Lower leg skin (tissue), 4 donors: Measurements from ENCODE around the gene LCT. TPM values are rescaled to one million over a fixed set of nuclear protein-coding genes. Genes with fewer than 3 reads are reported as not detected.

ENCODE experiments used
- DNase-seq, 2 donors: peaks; one replicate each; pipeline ENCODE4 v3.0.0-alpha.2; 2019; ENCODE audit warnings: low spot score in 2 of 2
- H3K4me3 ChIP-seq: fragments of 200-600 bp; sonication (generic); 2 replicates; pipeline ENCODE4 v1.5.1; 2017; ENCODE audit warnings: mild to moderate bottlenecking, low read depth; ENCODE audit not compliant: poor library complexity, severe bottlenecking
- POLR2A ChIP-seq, 2 donors: fragments of 450-650 bp; IDR thresholded peaks; one replicate each; pipeline ENCODE4 v1.6.1; 2016 to 2017; ENCODE audit warnings: antibody characterized with exemption in 2 of 2, mild to moderate bottlenecking in 1 of 2, moderate library complexity in 1 of 2
- WGBS, 2 donors: methylation state at CpG; one replicate each; pipeline ENCODE4 v1.1.5; 2018; 5-methylcytosine and 5-hydroxymethylcytosine counted together
- intact Hi-C: fragments of 100-400 bp; cut with DNase I; formaldehyde crosslinking; loops from one replicate; pipeline ENCODE4 v1.15.0; 2023; ENCODE audit warnings: low total_unique reads
- total RNA-seq, 4 donors: library from RNA; depleted of rRNA; stranded (reverse); fragments of >200 nt; gene quantifications; one replicate each; pipeline ENCODE4 v1.1.0, GENCODE V29; 2016
- TF ChIP-seq, protein P1 (sequence below), 3 donors: fragments of 450-650 bp; IDR thresholded peaks; one replicate each; pipeline ENCODE4 v1.5.1; 2016; ENCODE audit warnings: antibody characterized with exemption in 3 of 3, mild to moderate bottlenecking in 3 of 3, moderate library complexity in 2 of 3

Gene LCT
- total RNA-seq, 4 donors from 2014 or later = 0.03 to 0.15 TPM; not detected in 2

DNA sequence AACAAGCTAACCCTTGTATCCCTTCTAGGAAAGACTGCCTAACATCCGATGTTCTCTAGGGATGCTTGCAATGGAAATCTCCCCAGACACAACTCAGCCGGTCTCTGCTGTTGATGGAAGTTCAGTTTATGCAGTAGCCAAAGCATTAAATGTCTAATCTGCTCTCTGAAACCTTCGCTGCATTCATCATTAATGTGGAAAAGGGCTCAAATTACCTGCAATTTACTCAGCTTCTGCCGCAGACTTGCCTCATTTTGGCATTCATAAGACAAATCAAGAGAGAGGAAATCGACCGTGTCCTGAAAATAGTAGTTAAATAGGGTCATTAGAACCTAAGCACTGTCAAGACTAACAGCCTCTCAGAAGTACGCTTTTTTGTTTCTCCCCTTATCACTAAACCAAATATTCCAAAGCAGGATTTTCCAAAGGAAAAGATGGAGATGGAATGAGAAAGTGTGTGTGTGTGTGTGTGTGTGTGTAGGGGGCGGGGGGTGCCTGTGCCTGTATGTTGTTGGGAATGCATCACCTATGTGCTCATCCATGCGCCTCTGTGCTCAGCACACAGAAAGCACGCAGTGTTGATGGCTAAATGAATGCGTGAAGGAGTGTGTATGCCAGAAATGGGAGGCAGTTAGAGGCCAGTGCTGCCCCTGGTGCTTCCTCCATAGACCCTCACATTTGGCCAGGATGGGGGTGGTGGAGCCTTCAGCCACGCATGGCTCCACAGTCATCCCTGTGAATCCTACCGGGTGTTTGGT lies 7.4 kb downstream of the LCT start:
- DNase-seq = no peak
- TF ChIP-seq POLR2A (IDR thresholded peaks at IDR 0.05) = no peak
- TF ChIP-seq, protein P1, sequence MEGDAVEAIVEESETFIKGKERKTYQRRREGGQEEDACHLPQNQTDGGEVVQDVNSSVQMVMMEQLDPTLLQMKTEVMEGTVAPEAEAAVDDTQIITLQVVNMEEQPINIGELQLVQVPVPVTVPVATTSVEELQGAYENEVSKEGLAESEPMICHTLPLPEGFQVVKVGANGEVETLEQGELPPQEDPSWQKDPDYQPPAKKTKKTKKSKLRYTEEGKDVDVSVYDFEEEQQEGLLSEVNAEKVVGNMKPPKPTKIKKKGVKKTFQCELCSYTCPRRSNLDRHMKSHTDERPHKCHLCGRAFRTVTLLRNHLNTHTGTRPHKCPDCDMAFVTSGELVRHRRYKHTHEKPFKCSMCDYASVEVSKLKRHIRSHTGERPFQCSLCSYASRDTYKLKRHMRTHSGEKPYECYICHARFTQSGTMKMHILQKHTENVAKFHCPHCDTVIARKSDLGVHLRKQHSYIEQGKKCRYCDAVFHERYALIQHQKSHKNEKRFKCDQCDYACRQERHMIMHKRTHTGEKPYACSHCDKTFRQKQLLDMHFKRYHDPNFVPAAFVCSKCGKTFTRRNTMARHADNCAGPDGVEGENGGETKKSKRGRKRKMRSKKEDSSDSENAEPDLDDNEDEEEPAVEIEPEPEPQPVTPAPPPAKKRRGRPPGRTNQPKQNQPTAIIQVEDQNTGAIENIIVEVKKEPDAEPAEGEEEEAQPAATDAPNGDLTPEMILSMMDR (IDR thresholded peaks at IDR 0.05) = no peak
- WGBS, 2 donors = 75 to 86% methylated on average over 13 of the region's 13 CpGs
- H3K4me3 ChIP-seq = no peak overlapping the region
- intact Hi-C loops = no loop called here

DNA sequence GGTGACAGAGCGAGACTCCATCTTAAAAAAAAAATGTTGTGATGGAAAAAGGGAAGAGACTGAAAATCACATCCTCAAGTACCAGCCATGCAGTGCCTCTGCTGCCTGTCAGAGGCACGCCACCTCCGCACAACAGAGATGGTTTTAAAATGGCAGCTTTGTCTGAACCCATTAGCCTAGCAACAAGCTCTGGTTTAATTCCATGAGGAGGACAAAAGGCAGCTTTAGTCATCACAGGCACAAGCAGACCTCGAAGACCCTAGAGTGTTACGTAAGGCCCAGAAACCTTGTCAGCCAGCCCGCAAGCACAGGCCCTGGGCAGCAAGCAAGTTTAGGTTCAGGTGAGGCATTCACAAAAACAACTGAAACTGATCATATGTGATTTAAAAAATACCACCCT lies 10.4 kb downstream of the LCT start:
- intact Hi-C loops = no loop called here
- DNase-seq = peak in 1 of 2 donors; percentile 18
- WGBS, 2 donors = 90 to 92% methylated on average over 6 of the region's 6 CpGs
- no peak overlapping the region for H3K4me3 ChIP-seq
- TF ChIP-seq, protein P1 (IDR thresholded peaks at IDR 0.05) = no peak
- TF ChIP-seq POLR2A (IDR thresholded peaks at IDR 0.05) = no peak

DNA sequence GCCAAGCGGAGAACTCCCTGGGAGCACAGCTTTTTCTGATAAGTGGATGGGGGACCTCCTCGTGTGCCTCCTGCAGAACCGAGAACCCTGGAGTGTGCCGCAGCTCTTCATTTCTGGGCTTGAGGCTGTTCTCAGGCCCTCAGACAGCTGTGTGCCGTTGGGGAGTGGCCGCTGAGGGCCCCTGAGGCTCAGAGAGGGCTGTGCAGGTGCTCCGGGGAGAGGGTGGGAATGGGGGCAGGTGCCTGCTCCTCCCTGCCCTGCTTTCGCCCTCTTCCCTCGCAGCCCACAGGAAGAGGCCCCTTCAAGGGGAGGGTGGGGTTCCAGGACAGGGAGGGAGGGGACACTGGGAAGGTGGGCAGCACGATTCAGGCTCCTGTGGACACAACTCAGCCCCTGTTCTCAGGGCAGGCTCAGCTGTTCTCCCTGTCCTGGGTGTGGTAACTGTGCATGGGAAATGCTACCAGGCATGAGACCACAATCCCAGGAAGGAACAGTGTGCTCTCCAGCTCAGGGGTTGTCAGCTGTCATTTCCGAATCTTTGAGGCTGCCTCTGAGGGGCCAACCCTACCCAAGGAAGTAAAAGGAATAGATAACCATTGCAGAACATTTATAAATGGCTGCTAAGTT lies 11.3 kb downstream of the LCT start:
- intact Hi-C loops = no loop called here
- no peak overlapping the region for H3K4me3 ChIP-seq
- WGBS, 2 donors = 23 to 24% methylated on average over 9 to 11 of the region's 11 CpGs
- TF ChIP-seq POLR2A (IDR thresholded peaks at IDR 0.05) = no peak
- TF ChIP-seq, protein P1 (IDR thresholded peaks at IDR 0.05) = no peak
- DNase-seq = no peak

DNA sequence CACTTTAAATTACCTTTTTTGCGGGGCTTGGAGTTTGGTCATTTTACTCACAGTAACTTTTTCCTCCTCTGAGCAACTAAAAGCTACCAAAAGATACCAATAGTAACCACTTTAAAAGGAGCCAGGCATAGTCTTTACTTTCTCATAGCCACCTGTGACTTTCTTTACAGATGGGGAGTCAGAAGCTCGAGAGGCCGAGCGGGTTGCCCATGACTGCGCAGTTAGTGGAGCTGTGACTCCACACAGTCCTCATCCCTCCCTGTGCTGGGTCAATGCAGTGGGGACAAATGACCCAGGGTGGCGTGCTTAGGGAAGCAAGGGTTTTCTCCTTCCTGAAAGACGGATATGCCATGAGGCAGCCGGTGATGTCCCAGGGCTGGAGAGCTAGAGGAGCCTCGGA lies 11.9 kb downstream of the LCT start:
- WGBS, 2 donors = 76 to 78% methylated on average over 8 to 9 of the region's 9 CpGs
- no peak for DNase-seq
- intact Hi-C loops = no loop called here
- H3K4me3 ChIP-seq = no peak overlapping the region
- TF ChIP-seq, protein P1 (IDR thresholded peaks at IDR 0.05) = no peak
- TF ChIP-seq POLR2A (IDR thresholded peaks at IDR 0.05) = no peak

DNA sequence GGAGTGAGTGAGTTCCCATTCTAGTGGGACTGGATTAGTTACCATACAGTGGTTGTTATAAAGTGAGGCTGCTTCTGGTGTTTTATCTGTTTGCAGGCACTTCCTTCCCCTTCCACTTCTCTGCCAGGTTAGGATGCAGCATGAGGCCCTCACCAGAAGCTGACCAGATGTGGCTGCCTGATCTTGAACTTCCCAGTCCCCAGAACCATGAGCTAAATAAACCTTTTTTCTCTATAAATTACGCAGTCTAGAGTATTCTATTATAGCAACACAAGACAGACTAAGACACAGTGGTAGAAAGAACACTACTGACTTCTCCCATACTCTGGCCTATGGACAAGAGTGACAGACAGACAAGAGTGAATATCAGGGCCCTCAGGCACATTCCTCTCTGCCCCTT lies 14.1 kb downstream of the LCT start:
- WGBS, 2 donors = 78 to 91% methylated on average over 1 of the region's 1 CpG
- no peak for TF ChIP-seq POLR2A (IDR thresholded peaks at IDR 0.05)
- TF ChIP-seq, protein P1 (IDR thresholded peaks at IDR 0.05) = no peak
- intact Hi-C loops = no loop called here
- DNase-seq = no peak
- H3K4me3 ChIP-seq = no peak overlapping the region
